ENCODE measurements around the gene SMCP. TPM values are rescaled to one million over a fixed set of nuclear protein-coding genes. Genes with fewer than 3 reads are reported as not detected.

SMCP gene
- total RNA-seq, 1 experiment from 2014 or later: not detected

GRCh38 chr1:152871731-152872126, 6.4 kb upstream of the SMCP start:
- H3K79me2 ChIP-seq (ENCODE audit: insufficient read depth, low read length): no peaks in the 10 kb centered on the region
- H3K9me3 ChIP-seq (ENCODE audit: control insufficient read depth in 1 of 2, insufficient read depth in 1 of 2, low read depth in 1 of 2, low read length in 2 of 2): no peaks in the 10 kb centered on the region
- no TSS peak for BruUV-seq (replicated peaks)
- TF ChIP-seq, protein P1, sequence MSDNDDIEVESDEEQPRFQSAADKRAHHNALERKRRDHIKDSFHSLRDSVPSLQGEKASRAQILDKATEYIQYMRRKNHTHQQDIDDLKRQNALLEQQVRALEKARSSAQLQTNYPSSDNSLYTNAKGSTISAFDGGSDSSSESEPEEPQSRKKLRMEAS (IDR thresholded peaks at IDR 0.05): no peak
- TF ChIP-seq ATF3 (IDR thresholded peaks at IDR 0.05): no peak
- no peak for TF ChIP-seq JUND (IDR thresholded peaks at IDR 0.05)
- TF ChIP-seq SIN3A (IDR thresholded peaks at IDR 0.05; ENCODE audit: low read depth): no peak
- no peak for TF ChIP-seq YY1 (IDR thresholded peaks at IDR 0.05; ENCODE audit: extremely low read depth, insufficient replicate concordance, low read depth, low read length)
- TF ChIP-seq CTCF (IDR thresholded peaks at IDR 0.05 in 2 of 3, conservative IDR thresholded peaks at IDR 0.05 in 1 of 3; ENCODE audit: borderline replicate concordance in 1 of 3, insufficient read depth in 1 of 3, low read depth in 2 of 3, low read length in 2 of 3): no peak
- TF ChIP-seq POLR2A (IDR thresholded peaks at IDR 0.05; ENCODE audit: borderline replicate concordance, extremely low read depth, insufficient read depth, insufficient read length): no peak
- no peak for TF ChIP-seq FOSL1 (IDR thresholded peaks at IDR 0.05; ENCODE audit: low read depth)
- no peak for TF ChIP-seq EGR1 (IDR thresholded peaks at IDR 0.05; ENCODE audit: low read depth)
- TF ChIP-seq ZNF274 (IDR thresholded peaks at IDR 0.05; ENCODE audit: low read depth, low read length): no peak
- H3K9me2 ChIP-seq (ENCODE audit: insufficient read depth): no peaks in the 10 kb centered on the region
- POLR2A ChIA-PET: no interaction called here
- no peaks in the 10 kb centered on the region for H3K4me1 ChIP-seq (ENCODE audit: control insufficient read depth in 1 of 2, insufficient read depth in 2 of 2, low read length in 2 of 2)
- DNase-seq (ENCODE audit: low read depth, low spot score) (no peak), ATAC-seq (no peak)
- H2AFZ ChIP-seq (ENCODE audit: low read depth, low read length, poor library complexity, severe bottlenecking): no peak overlapping the region
- no peak overlapping the region for H3K27ac ChIP-seq (ENCODE audit: low read depth, low read length)
- CTCF ChIA-PET: interaction anchor here (0.6 to 6.0 kb wide), 11 partner anchors 16 to 428 kb away, joined by 3 to 94 read pairs (median 4); no protein-coding TSS in a partner anchor
- H3K27me3 ChIP-seq (ENCODE audit: insufficient read depth, low read length): peaks cover 14% of the 10 kb centered on the region; the same call in 1 of the 2 replicates
- RAD21 ChIA-PET (ENCODE audit: low non-redundant PET in 1 of 2, low total read pairs in 2 of 2, uncharacterized antibody in 2 of 2, unreplicated experiment in 2 of 2): interaction anchor here in 1 of 2 experiments (1.3 kb wide), 1 partner anchor 321 kb away, joined by 3 read pairs; no protein-coding TSS in a partner anchor
- H3K4me2 ChIP-seq (ENCODE audit: low read length): peak overlapping the region; percentile 31; the same call in 1 of the 2 replicates
- no peak overlapping the region for H3K4me3 ChIP-seq (replicated peaks in 1 of 2; ENCODE audit: low read depth in 1 of 2, low read length in 2 of 2)
- no peaks in the 10 kb centered on the region for H3K36me3 ChIP-seq (ENCODE audit: control insufficient read depth in 1 of 2, insufficient read depth in 2 of 2, low read length in 2 of 2)
- H3K9ac ChIP-seq (ENCODE audit: low read length): no peak overlapping the region
- H4K20me1 ChIP-seq (ENCODE audit: insufficient read depth): no peaks in the 10 kb centered on the region; the same call in 1 of the 2 replicates
- intact Hi-C loops (cut with micrococcal nuclease): loop anchor here (1.0 to 5.0 kb wide), 5 partner anchors 55 to 407 kb away; partner anchors contain the start of gene SPRR1B

Data from HCT116 (cell line).